ENCODE measurements around the gene TOMM20.
A peak's percentile ranks its signal among the peaks of the same experiment; 100 is the strongest.

Gene TOMM20

DNA sequence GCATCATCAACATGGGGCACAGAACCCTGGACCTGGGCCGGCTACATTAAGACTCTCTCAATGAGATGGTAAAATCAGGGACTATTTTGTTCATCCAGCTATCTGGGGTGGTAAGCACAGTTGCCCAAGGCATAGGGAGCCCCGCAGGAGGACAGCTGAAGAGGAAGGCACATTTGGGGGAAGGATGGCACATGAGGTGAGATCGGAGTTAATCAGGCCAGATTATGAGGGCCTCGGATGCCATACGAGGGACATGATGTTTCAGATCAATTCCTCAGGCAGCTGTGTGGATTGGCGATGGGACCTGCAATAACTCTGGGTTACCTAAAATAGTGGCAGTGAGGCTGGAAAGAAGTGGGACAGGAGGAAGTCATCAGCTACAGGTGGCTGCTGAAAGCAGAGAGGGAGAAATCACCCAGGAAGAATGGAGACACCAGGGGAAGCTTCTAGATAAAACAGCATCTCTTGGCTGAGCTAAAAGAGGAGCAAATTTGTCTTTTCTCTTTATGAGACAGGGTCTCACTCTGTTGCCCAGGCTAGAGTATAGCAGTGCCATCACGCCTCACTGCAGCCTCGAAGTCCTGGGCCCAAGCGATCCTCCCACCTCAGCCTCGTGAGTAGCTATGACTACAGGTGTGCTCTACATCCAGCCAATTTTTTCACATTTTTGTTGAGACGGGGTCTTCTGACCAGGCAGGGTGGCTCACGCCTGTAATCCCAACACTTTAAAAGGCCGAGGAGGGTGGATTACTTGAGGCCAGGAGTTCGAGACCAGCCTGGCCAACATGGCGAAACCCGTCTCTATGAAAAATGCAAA, 21.1 kb downstream of the TOMM20 start:
- Histone ChIP-seq H3K4me3 (ENCODE audit: low read depth, low read length) (no peak overlapping the region), H3K36me3 (ENCODE audit: control insufficient read depth in 2 of 2, insufficient read depth in 1 of 2, low read length in 2 of 2) (peaks cover 38 to 53% of the 10 kb centered on the region in 2 experiments)

DNA sequence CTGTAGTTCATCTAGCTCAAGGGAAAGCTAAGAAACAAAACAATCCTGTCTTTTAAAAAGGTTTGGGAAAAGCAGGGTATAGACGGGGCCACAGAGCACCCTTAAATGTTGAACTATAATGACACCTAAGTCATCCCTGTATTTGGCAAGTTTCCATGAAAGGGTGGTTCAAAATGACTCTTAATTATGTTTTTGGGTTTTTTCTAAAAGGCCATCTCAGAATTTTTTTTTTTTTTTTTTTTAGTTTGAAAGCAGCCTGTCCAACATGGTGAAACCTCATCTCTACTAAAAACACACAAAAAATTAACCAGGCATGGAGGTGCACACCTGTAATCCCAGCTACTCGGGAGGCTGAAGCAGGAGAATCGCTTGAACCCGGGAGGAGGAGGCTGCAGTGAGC, 22.2 kb downstream of the TOMM20 start:
- H3K27ac ChIP-seq (ENCODE audit: extremely low read depth, low read depth, low read length), result no peak overlapping the region
- H3K4me3 ChIP-seq (ENCODE audit: low read depth, low read length), result no peak overlapping the region
- ChIA-PET CTCF (interaction anchor here (0.6 to 4.0 kb wide), 11 partner anchors 9 to 780 kb away, joined by 3 to 42 read pairs (median 4); no protein-coding TSS in a partner anchor), POLR2A (interaction anchor here (0.7 to 1.7 kb wide), 5 partner anchors 14 to 310 kb away, joined by 3 to 7 read pairs (median 6); no protein-coding TSS in a partner anchor)
- no peaks in the 10 kb centered on the region for H3K9me3 ChIP-seq (ENCODE audit: control insufficient read depth, insufficient read depth, low read depth, low read length)
- TF ChIP-seq SETDB1 (IDR thresholded peaks at IDR 0.05; ENCODE audit: insufficient read length, low read length), result no peak
- TF ChIP-seq ZNF621 (tag by site-specific recombination; IDR thresholded peaks at IDR 0.05), result no peak
- TF ChIP-seq TRIM28 (IDR thresholded peaks at IDR 0.05; ENCODE audit: borderline replicate concordance, low read length), result no peak
- TF ChIP-seq, protein P1, sequence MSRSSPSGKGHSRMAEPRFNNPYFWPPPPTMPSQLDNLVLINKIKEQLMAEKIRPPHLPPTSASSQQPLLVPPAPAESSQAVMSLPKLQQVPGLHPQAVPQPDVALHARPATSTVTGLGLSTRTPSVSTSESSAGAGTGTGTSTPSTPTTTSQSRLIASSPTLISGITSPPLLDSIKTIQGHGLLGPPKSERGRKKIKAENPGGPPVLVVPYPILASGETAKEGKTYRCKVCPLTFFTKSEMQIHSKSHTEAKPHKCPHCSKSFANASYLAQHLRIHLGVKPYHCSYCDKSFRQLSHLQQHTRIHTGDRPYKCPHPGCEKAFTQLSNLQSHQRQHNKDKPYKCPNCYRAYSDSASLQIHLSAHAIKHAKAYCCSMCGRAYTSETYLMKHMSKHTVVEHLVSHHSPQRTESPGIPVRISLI (tag by site-specific recombination; IDR thresholded peaks at IDR 0.05), result peak; percentile 89
- no peaks in the 10 kb centered on the region for H3K4me1 ChIP-seq (ENCODE audit: control insufficient read depth, insufficient read depth, low read length)
- H3K36me3 ChIP-seq (ENCODE audit: control insufficient read depth in 2 of 2, insufficient read depth in 1 of 2, low read length in 2 of 2), result peaks cover 26 to 44% of the 10 kb centered on the region in 2 experiments

More for the DNA sequence above, 21.1 kb downstream of the TOMM20 start:
- H3K27ac ChIP-seq (ENCODE audit: extremely low read depth, low read depth, low read length), result no peak overlapping the region
- POLR2A ChIA-PET, result interaction anchor here (0.6 to 1.7 kb wide), 9 partner anchors 9 to 619 kb away, joined by 3 to 10 read pairs (median 3); partner anchors contain the start of gene TOMM20
- CTCF ChIA-PET, result interaction anchor here (0.6 to 4.0 kb wide), 10 partner anchors 8 to 608 kb away, joined by 3 to 27 read pairs (median 3); no protein-coding TSS in a partner anchor
- H3K9me3 ChIP-seq (ENCODE audit: control insufficient read depth, insufficient read depth, low read depth, low read length), result no peaks in the 10 kb centered on the region
- H3K4me1 ChIP-seq (ENCODE audit: control insufficient read depth, insufficient read depth, low read length), result no peaks in the 10 kb centered on the region
- no peak for TF ChIP-seq ZNF404 (tag by site-specific recombination; IDR thresholded peaks at IDR 0.05)
- no peak for TF ChIP-seq ZNF624 (tag by site-specific recombination; IDR thresholded peaks at IDR 0.05)
- TF ChIP-seq, protein P2, sequence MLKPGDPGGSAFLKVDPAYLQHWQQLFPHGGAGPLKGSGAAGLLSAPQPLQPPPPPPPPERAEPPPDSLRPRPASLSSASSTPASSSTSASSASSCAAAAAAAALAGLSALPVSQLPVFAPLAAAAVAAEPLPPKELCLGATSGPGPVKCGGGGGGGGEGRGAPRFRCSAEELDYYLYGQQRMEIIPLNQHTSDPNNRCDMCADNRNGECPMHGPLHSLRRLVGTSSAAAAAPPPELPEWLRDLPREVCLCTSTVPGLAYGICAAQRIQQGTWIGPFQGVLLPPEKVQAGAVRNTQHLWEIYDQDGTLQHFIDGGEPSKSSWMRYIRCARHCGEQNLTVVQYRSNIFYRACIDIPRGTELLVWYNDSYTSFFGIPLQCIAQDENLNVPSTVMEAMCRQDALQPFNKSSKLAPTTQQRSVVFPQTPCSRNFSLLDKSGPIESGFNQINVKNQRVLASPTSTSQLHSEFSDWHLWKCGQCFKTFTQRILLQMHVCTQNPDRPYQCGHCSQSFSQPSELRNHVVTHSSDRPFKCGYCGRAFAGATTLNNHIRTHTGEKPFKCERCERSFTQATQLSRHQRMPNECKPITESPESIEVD (tag by site-specific recombination; IDR thresholded peaks at IDR 0.05), result no peak
- TF ChIP-seq, protein P3, sequence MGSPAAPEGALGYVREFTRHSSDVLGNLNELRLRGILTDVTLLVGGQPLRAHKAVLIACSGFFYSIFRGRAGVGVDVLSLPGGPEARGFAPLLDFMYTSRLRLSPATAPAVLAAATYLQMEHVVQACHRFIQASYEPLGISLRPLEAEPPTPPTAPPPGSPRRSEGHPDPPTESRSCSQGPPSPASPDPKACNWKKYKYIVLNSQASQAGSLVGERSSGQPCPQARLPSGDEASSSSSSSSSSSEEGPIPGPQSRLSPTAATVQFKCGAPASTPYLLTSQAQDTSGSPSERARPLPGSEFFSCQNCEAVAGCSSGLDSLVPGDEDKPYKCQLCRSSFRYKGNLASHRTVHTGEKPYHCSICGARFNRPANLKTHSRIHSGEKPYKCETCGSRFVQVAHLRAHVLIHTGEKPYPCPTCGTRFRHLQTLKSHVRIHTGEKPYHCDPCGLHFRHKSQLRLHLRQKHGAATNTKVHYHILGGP (tag by site-specific recombination; IDR thresholded peaks at IDR 0.05), result no peak
- no peak for TF ChIP-seq ZNF548 (tag by site-specific recombination; IDR thresholded peaks at IDR 0.05)
- peak; percentile 80; the same call in 1 of the 2 replicates for TF ChIP-seq SCRT1 (tag by site-specific recombination; IDR thresholded peaks at IDR 0.05; ENCODE audit: borderline replicate concordance)
- peak; percentile 41; the same call in 1 of the 2 replicates for TF ChIP-seq ZBTB17 (tag by site-specific recombination; IDR thresholded peaks at IDR 0.05)
- TF ChIP-seq IKZF3 (tag by site-specific recombination; IDR thresholded peaks at IDR 0.05), result 0 out of 2 replicates have a peak, but pooled peaks have one; percentile 0
- TF ChIP-seq ZNF19 (tag by site-specific recombination; IDR thresholded peaks at IDR 0.05; ENCODE audit: low read depth), result no peak
- TF ChIP-seq HOXD13 (CRISPR knock-in tag; IDR thresholded peaks at IDR 0.05; ENCODE audit: borderline replicate concordance), result 0 out of 2 replicates have a peak, but pooled peaks have one; percentile 23
- TF ChIP-seq, protein P4, sequence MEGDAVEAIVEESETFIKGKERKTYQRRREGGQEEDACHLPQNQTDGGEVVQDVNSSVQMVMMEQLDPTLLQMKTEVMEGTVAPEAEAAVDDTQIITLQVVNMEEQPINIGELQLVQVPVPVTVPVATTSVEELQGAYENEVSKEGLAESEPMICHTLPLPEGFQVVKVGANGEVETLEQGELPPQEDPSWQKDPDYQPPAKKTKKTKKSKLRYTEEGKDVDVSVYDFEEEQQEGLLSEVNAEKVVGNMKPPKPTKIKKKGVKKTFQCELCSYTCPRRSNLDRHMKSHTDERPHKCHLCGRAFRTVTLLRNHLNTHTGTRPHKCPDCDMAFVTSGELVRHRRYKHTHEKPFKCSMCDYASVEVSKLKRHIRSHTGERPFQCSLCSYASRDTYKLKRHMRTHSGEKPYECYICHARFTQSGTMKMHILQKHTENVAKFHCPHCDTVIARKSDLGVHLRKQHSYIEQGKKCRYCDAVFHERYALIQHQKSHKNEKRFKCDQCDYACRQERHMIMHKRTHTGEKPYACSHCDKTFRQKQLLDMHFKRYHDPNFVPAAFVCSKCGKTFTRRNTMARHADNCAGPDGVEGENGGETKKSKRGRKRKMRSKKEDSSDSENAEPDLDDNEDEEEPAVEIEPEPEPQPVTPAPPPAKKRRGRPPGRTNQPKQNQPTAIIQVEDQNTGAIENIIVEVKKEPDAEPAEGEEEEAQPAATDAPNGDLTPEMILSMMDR (tag by site-specific recombination; IDR thresholded peaks at IDR 0.05), result no peak
- no peak for TF ChIP-seq ZBTB48 (tag by site-specific recombination; IDR thresholded peaks at IDR 0.05)
- peak; percentile 94 for TF ChIP-seq SCRT2 (tag by site-specific recombination; IDR thresholded peaks at IDR 0.05)
- no peak for TF ChIP-seq FEZF1 (tag by site-specific recombination; IDR thresholded peaks at IDR 0.05)
- TF ChIP-seq ZNF121 (tag by site-specific recombination; IDR thresholded peaks at IDR 0.05), result peak; percentile 94
- TF ChIP-seq ZNF660 (tag by site-specific recombination; IDR thresholded peaks at IDR 0.05), result 0 out of 2 replicates have a peak, but pooled peaks have one; percentile 2
